GM18505 (cell line): ENCODE data around the gene GLDC.

Experiments
- ATAC-seq: cut with Tn5 transposase; IDR thresholded peaks from one replicate; pipeline ENCODE4 v1.9.1; 2021; ENCODE audit not compliant: unreplicated experiment
- POLR2A ChIP-seq: IDR thresholded peaks from 4 replicates; pipeline ENCODE4 v1.6.1; 2011; ENCODE audit warnings: borderline replicate concordance; ENCODE audit not compliant: insufficient read depth, insufficient read length; ENCODE audit errors: extremely low read depth

GLDC gene

GRCh38 chr9:6525326-6526045 is 120.0 kb downstream of the GLDC start:
- no peak for ATAC-seq
- TF ChIP-seq POLR2A, result no peak

GRCh38 chr9:6522263-6522662 is 123.3 kb downstream of the GLDC start:
- no peak for ATAC-seq
- no peak for TF ChIP-seq POLR2A

- TF ChIP-seq POLR2A, result no peak
- no peak for ATAC-seq
These were observed 133.4 kb downstream of the GLDC start for GRCh38 chr9:6512085-6512657.

- no peak for TF ChIP-seq POLR2A
- ATAC-seq, result no peak
These were observed 139.0 kb downstream of the GLDC start for GRCh38 chr9:6506571-6506970.

- ATAC-seq, result no peak
- TF ChIP-seq POLR2A, result no peak
These were observed 143.1 kb downstream of the GLDC start for GRCh38 chr9:6502399-6502798.

GRCh38 chr9:6501526-6502210 is 143.9 kb downstream of the GLDC start:
- no peak for TF ChIP-seq POLR2A
- ATAC-seq, result no peak

GRCh38 chr9:6498982-6499381 is 146.5 kb downstream of the GLDC start:
- no peak for ATAC-seq
- TF ChIP-seq POLR2A, result no peak

- no peak for TF ChIP-seq POLR2A
- no peak for ATAC-seq
These were observed 150.1 kb downstream of the GLDC start for GRCh38 chr9:6495466-6495865.

GRCh38 chr9:6490863-6491262 is 154.7 kb downstream of the GLDC start:
- no peak for TF ChIP-seq POLR2A
- ATAC-seq, result no peak

- ATAC-seq, result no peak
- TF ChIP-seq POLR2A, result no peak
These were observed 156.4 kb downstream of the GLDC start for GRCh38 chr9:6489099-6489498.

GRCh38 chr9:6488395-6488794 is 157.1 kb downstream of the GLDC start:
- ATAC-seq, result no peak
- TF ChIP-seq POLR2A, result no peak

- no peak for ATAC-seq
- TF ChIP-seq POLR2A, result no peak
These were observed 161.3 kb downstream of the GLDC start for GRCh38 chr9:6484210-6484609.
